PC-3 (cell line): Measurements from ENCODE around the gene ARHGEF39. TPM values are rescaled to one million over a fixed set of nuclear protein-coding genes. Genes with fewer than 3 reads are reported as not detected.
A peak's percentile ranks its signal among the peaks of the same experiment; 100 is the strongest.

ENCODE experiments used
- ATAC-seq: fragments of 200-7000 bp; cut with Tn5 transposase; 2 replicates; pipeline ENCODE4 v1.9.1; 2020; ENCODE audit warnings: mild to moderate bottlenecking, moderate library complexity
- BruUV-seq: library from RNA; stranded (reverse); fragments of 400-500 nt; replicated peaks from 2 replicates; lab custom pipeline; 2021; lab: Mats Ljungman, UMichigan
- CTCF ChIA-PET: fragments of 300-600 bp; sonication (Branson Sonifier 250); formaldehyde crosslinking; loops from one replicate; lab custom pipeline; 2022; ENCODE audit warnings: antibody characterized with exemption; lab: Charles Lee
- POLR2A ChIA-PET: fragments of 300-600 bp; sonication (Branson Sonifier 250); formaldehyde crosslinking; loops from one replicate; lab custom pipeline; 2022; ENCODE audit warnings: antibody characterized with exemption; ENCODE audit not compliant: unreplicated experiment; lab: Charles Lee
- DNase-seq: peaks from one replicate; pipeline ENCODE4 v3.0.0-alpha.2; 2015
- H2AFZ ChIP-seq: fragments of 300-600 bp; sonication (generic); 2 replicates; pipeline ENCODE4 v1.6.0; 2016; ENCODE audit warnings: antibody characterized with exemption, low read length
- H3F3A ChIP-seq: fragments of 300-600 bp; sonication (generic); one replicate; pipeline ENCODE4 v1.6.0; 2017; ENCODE audit warnings: antibody characterized with exemption, low read length, control low read depth, mild to moderate bottlenecking; ENCODE audit not compliant: unreplicated experiment
- H3K27ac ChIP-seq: fragments of 300-600 bp; sonication (generic); 2 replicates; pipeline ENCODE4 v1.5.1; 2016; ENCODE audit warnings: mild to moderate bottlenecking, low read length
- H3K27me3 ChIP-seq: fragments of 300-600 bp; sonication (generic); 2 replicates; pipeline ENCODE4 v1.6.1; 2016; ENCODE audit warnings: low read length, mixed read lengths
- H3K36me3 ChIP-seq: fragments of 300-600 bp; sonication (generic); 2 replicates; pipeline ENCODE4 v1.6.1; 2016; ENCODE audit warnings: low read depth, mixed run types, low read length, mixed read lengths
- H3K4me1 ChIP-seq: fragments of 300-600 bp; sonication (generic); 2 replicates; pipeline ENCODE4 v1.5.1; 2016; ENCODE audit warnings: low read length; ENCODE audit not compliant: insufficient read depth
- H3K4me2 ChIP-seq: fragments of 300-600 bp; sonication (generic); 2 replicates; pipeline ENCODE4 v1.6.0; 2016; ENCODE audit warnings: low read length
- H3K4me3 ChIP-seq: fragments of 300-600 bp; sonication (generic); 2 replicates; pipeline ENCODE4 v1.5.1; 2016; ENCODE audit warnings: mild to moderate bottlenecking, low read length, mixed read lengths
- H3K79me2 ChIP-seq: fragments of 300-600 bp; sonication (generic); 2 replicates; pipeline ENCODE4 v1.6.1; 2017; ENCODE audit warnings: low read length, mixed read lengths
- H3K9ac ChIP-seq: fragments of 300-600 bp; sonication (generic); 2 replicates; pipeline ENCODE4 v1.6.0; 2016; ENCODE audit warnings: mild to moderate bottlenecking, low read length
- H3K9me2 ChIP-seq: fragments of 300-600 bp; sonication (generic); replicated peaks from 2 replicates; pipeline ENCODE4 v1.6.1; 2016; ENCODE audit warnings: mixed run types, low read length, mixed read lengths
- H3K9me3 ChIP-seq: fragments of 300-600 bp; sonication (generic); 2 replicates; pipeline ENCODE4 v1.6.1; 2016; ENCODE audit warnings: low read length, mixed read lengths
- H4K20me1 ChIP-seq: fragments of 300-600 bp; sonication (generic); 2 replicates; pipeline ENCODE4 v1.6.1; 2016; ENCODE audit warnings: low read length, mixed read lengths
- CTCF ChIP-seq: fragments of 300-600 bp; sonication (generic); conservative IDR thresholded peaks from 2 replicates; pipeline ENCODE4 v1.5.1; 2017; ENCODE audit warnings: antibody characterized with exemption, low read depth, mild to moderate bottlenecking, low read length
- EZH2 ChIP-seq: fragments of 300-600 bp; sonication (generic); IDR thresholded peaks from one replicate; pipeline ENCODE4 v1.6.1; 2017; ENCODE audit warnings: antibody characterized with exemption, mild to moderate bottlenecking, low read length; ENCODE audit not compliant: unreplicated experiment
- EZH2phosphoT487 ChIP-seq: fragments of 300-600 bp; sonication (generic); IDR thresholded peaks from 2 replicates; pipeline ENCODE4 v1.6.1; 2018; ENCODE audit warnings: mild to moderate bottlenecking, antibody characterized with exemption, low read length, borderline replicate concordance
- intact Hi-C: fragments of 100-400 bp; cut with micrococcal nuclease; formaldehyde crosslinking; loops from 2 replicates; pipeline ENCODE4 v1.9.0; 2023
- total RNA-seq: library from RNA; depleted of rRNA; stranded (reverse); fragments of >200 nt; gene quantifications from 2 replicates; pipeline ENCODE4 v1.2.3, GENCODE V29; 2014

The ARHGEF39 gene
- total RNA-seq, 1 experiment from 2014 or later: 2.6 TPM

- H3F3A ChIP-seq: no peaks in the 10 kb centered on the region
- peaks cover 12% of the 10 kb centered on the region for H3K4me1 ChIP-seq
- peaks cover 33% of the 10 kb centered on the region for H3K36me3 ChIP-seq
- no TSS peak for BruUV-seq
- ChIA-PET POLR2A (no interaction called here), CTCF (no interaction called here)
- H3K4me2 ChIP-seq: no peak overlapping the region
- H3K27me3 ChIP-seq: no peaks in the 10 kb centered on the region
- no peak for ATAC-seq
- no peak for DNase-seq
- TF ChIP-seq EZH2phosphoT487 (no peak), CTCF (no peak), EZH2 (no peak)
- intact Hi-C loops: loop anchor here (5.0 kb wide), 1 partner anchor 41 kb away; the partner anchor contains the start of genes CCDC107 and RMRP
- no peak overlapping the region for H3K27ac ChIP-seq
- H3K9ac ChIP-seq: no peak overlapping the region
- no peak overlapping the region for H2AFZ ChIP-seq
- H3K9me3 ChIP-seq: no peaks in the 10 kb centered on the region
- H3K4me3 ChIP-seq: no peak overlapping the region
- no peaks in the 10 kb centered on the region for H4K20me1 ChIP-seq
- H3K9me2 ChIP-seq: no peaks in the 10 kb centered on the region
- no peaks in the 10 kb centered on the region for H3K79me2 ChIP-seq
Measured at GRCh38 chr9:35698231-35698630, 33.2 kb upstream of the ARHGEF39 start.

- no peak overlapping the region for H2AFZ ChIP-seq
- H3K36me3 ChIP-seq: peaks cover 27% of the 10 kb centered on the region
- BruUV-seq: no TSS peak
- ChIA-PET CTCF (no interaction called here), POLR2A (no interaction called here)
- H3K4me1 ChIP-seq: peaks cover 12% of the 10 kb centered on the region
- H4K20me1 ChIP-seq: no peaks in the 10 kb centered on the region
- intact Hi-C loops: loop anchor here (5.0 kb wide), 1 partner anchor 40 kb away; the partner anchor contains the start of genes CCDC107 and RMRP
- no peak overlapping the region for H3K27ac ChIP-seq
- no peak overlapping the region for H3K4me2 ChIP-seq
- no peaks in the 10 kb centered on the region for H3K27me3 ChIP-seq
- TF ChIP-seq CTCF (no peak), EZH2phosphoT487 (no peak), EZH2 (no peak)
- DNase-seq (no peak), ATAC-seq (no peak)
- no peak overlapping the region for H3K9ac ChIP-seq
- H3K9me2 ChIP-seq: no peaks in the 10 kb centered on the region
- H3F3A ChIP-seq: no peaks in the 10 kb centered on the region
- H3K79me2 ChIP-seq: no peaks in the 10 kb centered on the region
- no peak overlapping the region for H3K4me3 ChIP-seq
- no peaks in the 10 kb centered on the region for H3K9me3 ChIP-seq
Measured at GRCh38 chr9:35697486-35697885, 32.5 kb upstream of the ARHGEF39 start.

- peak overlapping the region; percentile 63 for H3K27ac ChIP-seq
- H2AFZ ChIP-seq: no peak overlapping the region
- H3K4me3 ChIP-seq: no peak overlapping the region
- no peaks in the 10 kb centered on the region for H4K20me1 ChIP-seq
- no peaks in the 10 kb centered on the region for H3K9me3 ChIP-seq
- H3K4me1 ChIP-seq: peaks cover 12% of the 10 kb centered on the region
- H3K79me2 ChIP-seq: no peaks in the 10 kb centered on the region
- no peaks in the 10 kb centered on the region for H3K9me2 ChIP-seq
- no peak overlapping the region for H3K4me2 ChIP-seq
- H3K27me3 ChIP-seq: no peaks in the 10 kb centered on the region
- H3K36me3 ChIP-seq: peaks cover 23% of the 10 kb centered on the region
- no peak overlapping the region for H3K9ac ChIP-seq
- CTCF ChIA-PET: interaction anchor here (0.5 to 1.2 kb wide), 4 partner anchors 23 to 43 kb away, joined by 3 to 5 read pairs (median 4); partner anchors contain the start of genes CREB3 and TLN1
- TF ChIP-seq CTCF (peak; percentile 73), EZH2phosphoT487 (no peak)
- ATAC-seq (peak; percentile 67), DNase-seq (peak; percentile 49)
- intact Hi-C loops: loop anchor here (5.0 kb wide), 1 partner anchor 39 kb away; the partner anchor contains the start of genes CCDC107 and RMRP
- BruUV-seq: no TSS peak
- H3F3A ChIP-seq: no peaks in the 10 kb centered on the region
- POLR2A ChIA-PET: interaction anchor here (1.0 kb wide), 1 partner anchor 52 kb away, joined by 3 read pairs; the partner anchor contains the start of genes GBA2 and RGP1
Measured at GRCh38 chr9:35696520-35697215, 31.7 kb upstream of the ARHGEF39 start.
